Measurements from ENCODE around the gene DCN.

The DCN gene

DNA sequence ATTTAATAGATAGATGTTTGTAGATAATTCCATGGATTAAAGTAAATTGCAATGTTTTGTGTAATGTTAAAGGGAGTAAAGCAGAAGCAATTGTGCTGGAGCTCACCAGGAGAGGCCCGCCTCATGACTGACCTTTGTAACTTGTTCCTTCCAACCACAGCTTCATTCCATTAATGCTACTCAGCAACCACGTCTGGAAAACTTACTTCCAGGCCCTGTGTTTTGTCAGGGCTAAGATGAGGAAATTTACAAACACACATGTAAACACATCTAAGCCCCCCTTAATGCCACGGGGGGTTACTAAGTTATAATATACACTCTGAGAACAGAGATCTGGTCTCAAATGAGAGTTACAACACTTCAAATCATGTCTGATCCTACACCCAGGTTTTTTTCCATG, 83.7 kb downstream of the DCN start:
- DNase-seq = no peak

DNA sequence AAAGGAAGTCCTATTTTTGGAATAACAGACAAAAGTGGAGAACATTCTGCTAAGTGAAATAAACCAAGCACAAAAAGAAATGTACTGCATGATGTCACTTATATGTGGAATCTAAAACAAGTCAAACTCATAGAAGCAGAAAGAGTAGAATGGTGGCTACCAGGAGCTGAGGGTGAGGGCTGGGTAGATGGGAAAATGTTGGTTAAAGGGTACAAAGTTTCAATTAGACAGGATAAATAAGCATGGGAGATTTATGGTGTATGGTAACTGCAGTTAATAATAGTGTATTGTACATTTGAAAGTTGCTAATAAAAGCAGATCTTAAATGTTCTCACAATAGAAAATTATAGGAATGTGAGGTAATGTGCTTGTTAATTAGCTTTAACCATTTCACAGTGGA, 84.2 kb downstream of the DCN start:
- DNase-seq = no peak

DNA sequence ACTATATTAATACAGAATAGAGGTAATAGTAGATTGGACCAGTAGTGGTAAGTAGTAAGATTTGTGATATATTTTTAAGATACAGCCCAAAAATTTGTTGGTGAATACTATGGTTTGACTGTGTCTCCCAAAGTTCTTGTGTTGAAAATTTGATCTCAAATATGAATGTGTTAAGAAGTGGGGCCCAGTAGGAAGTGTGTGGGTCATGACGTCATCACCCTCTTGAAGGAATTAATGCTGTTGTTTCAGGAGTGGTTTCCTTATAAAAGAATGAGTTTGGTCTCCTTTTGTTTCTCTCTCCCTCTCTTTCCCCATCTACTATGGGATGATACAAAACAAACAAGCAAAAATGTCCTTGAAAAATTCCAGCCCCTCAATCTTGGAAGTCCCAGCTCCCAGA, 87.7 kb downstream of the DCN start:
- DNase-seq = no peak

DNA sequence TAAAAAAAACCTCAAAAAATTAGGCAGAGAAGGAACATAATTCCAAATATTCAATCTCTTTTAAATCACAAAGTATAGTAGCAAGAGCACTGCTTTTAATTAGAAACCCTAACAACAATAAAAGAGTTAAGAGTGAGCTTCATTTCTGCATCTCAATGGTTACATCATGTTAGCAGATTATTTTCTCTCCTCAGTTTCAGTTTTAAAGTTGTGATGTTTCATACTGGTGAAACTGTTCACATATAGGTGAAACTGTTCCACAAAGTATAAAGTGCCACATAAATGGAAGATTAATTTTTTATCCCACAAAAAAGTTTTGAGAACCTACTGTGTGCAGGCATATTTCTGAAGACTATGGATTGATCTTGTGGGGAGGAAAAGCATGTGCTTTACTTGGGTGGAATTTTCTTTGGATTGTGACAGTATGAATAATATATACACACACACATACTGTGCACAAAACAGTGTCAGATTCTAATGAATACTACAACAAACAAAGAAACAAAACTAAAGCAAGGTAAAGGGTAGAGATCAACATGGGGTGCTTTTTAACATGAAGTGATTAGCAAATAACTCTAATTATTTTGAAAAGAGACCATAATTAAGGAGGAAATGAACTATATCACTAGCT, 88.5 kb downstream of the DCN start:
- DNase-seq = no peak

GRCh38 chr12:91093341-91093740, 89.3 kb downstream of the DCN start:
- DNase-seq = no peak

GRCh38 chr12:91091916-91092715, 90.5 kb downstream of the DCN start:
- no peak for DNase-seq

All from NCI-H446 (cell line).